Right lobe of liver (tissue), 6 donors: ENCODE measurements around the gene GUSB. TPM values are rescaled to one million over a fixed set of nuclear protein-coding genes. Genes with fewer than 3 reads are reported as not detected.

Experiments used
- ATAC-seq, 4 donors: fragments of 200-7000 bp; cut with Tn5 transposase; one replicate each; pipeline ENCODE4 v1.9.1; 2020; ENCODE audit warnings: mild to moderate bottlenecking in 4 of 4, moderate library complexity in 4 of 4
- DNase-seq, 3 donors: peaks; one replicate each; pipeline ENCODE4 v3.0.0-alpha.2; 2020
- H3K27ac ChIP-seq, 3 donors: fragments of 200-600 bp; one replicate each; pipeline ENCODE4 v1.8.0; 2022
- H3K27me3 ChIP-seq, 2 donors: fragments of 200-600 bp; one replicate each; pipeline ENCODE4 v1.8.0; 2022
- H3K36me3 ChIP-seq, 4 donors: fragments of 200-600 bp; sonication (generic) in 1 of 4; one replicate each; pipeline versions ENCODE4 v1.5.1 to v1.8.0; 2017 to 2022; ENCODE audit warnings: control low read depth in 1 of 4
- H3K4me1 ChIP-seq, 4 donors: fragments of 200-600 bp; sonication (generic) in 1 of 4; one replicate each; pipeline versions ENCODE4 v1.5.1 to v1.8.0; 2017 to 2022; ENCODE audit warnings: control low read depth in 1 of 4
- H3K4me3 ChIP-seq, 3 donors: fragments of 200-600 bp; one replicate each; pipeline ENCODE4 v1.8.0; 2022
- H3K9me3 ChIP-seq, 4 donors: fragments of 200-600 bp; sonication (generic) in 1 of 4; one replicate each; pipeline versions ENCODE4 v1.5.1 to v1.8.0; 2017 to 2022; ENCODE audit warnings: control low read depth in 1 of 4
- POLR2A ChIP-seq: fragments of 450-650 bp; IDR thresholded peaks from one replicate; pipeline ENCODE4 v1.6.1; 2017; ENCODE audit warnings: antibody characterized with exemption, mild to moderate bottlenecking
- WGBS: methylation state at CpG from one replicate; pipeline ENCODE4 v1.1.6; 2018; ENCODE audit warnings: low coverage, low lambda C conversion rate; ENCODE audit not compliant: insufficient coverage; ENCODE audit errors: missing lambda C conversion rate; 5-methylcytosine and 5-hydroxymethylcytosine counted together
- intact Hi-C, 2 donors: fragments of 100-400 bp; cut with DNase I; formaldehyde crosslinking; loops; one replicate each; pipeline versions ENCODE4 v1.11.2 to v1.14.1; 2022
- total RNA-seq, 6 experiments: library from RNA; depleted of rRNA in 2 of 6; stranded (reverse); fragments of >200 nt in 2 of 6; fragmentation: NEBNext Ultra II Directional in 3 of 6; extraction: Animal tissue kit (Norgen Biotek cat#: 25700) in 3 of 6; gene quantifications; one replicate each; pipeline versions ENCODE4 v1.1.0 to v1.2.4, GENCODE V29; 2016 to 2023
- TF ChIP-seq, protein P1 (sequence below), 4 donors: fragments of 200-600 bp in 3 of 4; fragments of 450-650 bp in 1 of 4; IDR thresholded peaks; one replicate each; pipeline versions ENCODE4 v1.5.1 to v1.8.0; 2016 to 2022; ENCODE audit warnings: antibody characterized with exemption in 4 of 4, mild to moderate bottlenecking in 2 of 4
- donor health status: DM: no; HTN: yes; CAD: no.
- donor health status: DM: no; HTN: no; CAD: no.
- donor health status: DM: no; HTN: no; CAD: no.
- donor health status: DM: no; HTN: yes; CAD: no.
- donor health status: DM: no; HTN: yes; CAD: no.

Gene GUSB
- total RNA-seq, 6 experiments from 2014 or later, result 49.1 to 87.2 (median 67.7) TPM

- peaks cover 0 to 7% (median 0%) of the 10 kb centered on the region in 4 donors for H3K4me1 ChIP-seq
- peak overlapping the region; percentile 10 to 84 (median 83) for H3K27ac ChIP-seq
- TF ChIP-seq, protein P1, sequence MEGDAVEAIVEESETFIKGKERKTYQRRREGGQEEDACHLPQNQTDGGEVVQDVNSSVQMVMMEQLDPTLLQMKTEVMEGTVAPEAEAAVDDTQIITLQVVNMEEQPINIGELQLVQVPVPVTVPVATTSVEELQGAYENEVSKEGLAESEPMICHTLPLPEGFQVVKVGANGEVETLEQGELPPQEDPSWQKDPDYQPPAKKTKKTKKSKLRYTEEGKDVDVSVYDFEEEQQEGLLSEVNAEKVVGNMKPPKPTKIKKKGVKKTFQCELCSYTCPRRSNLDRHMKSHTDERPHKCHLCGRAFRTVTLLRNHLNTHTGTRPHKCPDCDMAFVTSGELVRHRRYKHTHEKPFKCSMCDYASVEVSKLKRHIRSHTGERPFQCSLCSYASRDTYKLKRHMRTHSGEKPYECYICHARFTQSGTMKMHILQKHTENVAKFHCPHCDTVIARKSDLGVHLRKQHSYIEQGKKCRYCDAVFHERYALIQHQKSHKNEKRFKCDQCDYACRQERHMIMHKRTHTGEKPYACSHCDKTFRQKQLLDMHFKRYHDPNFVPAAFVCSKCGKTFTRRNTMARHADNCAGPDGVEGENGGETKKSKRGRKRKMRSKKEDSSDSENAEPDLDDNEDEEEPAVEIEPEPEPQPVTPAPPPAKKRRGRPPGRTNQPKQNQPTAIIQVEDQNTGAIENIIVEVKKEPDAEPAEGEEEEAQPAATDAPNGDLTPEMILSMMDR (IDR thresholded peaks at IDR 0.05), result no peak
- no peak for TF ChIP-seq POLR2A
- H3K4me3 ChIP-seq, result no peak overlapping the region
- intact Hi-C loops, result no loop called here
- peaks cover 0 to 17% (median 4%) of the 10 kb centered on the region in 4 donors for H3K36me3 ChIP-seq
- ATAC-seq (no peak), DNase-seq (peak in 1 of 3 donors; percentile 40)
- 84% methylated on average over 6 of the region's 29 CpGs for WGBS
- no peaks in the 10 kb centered on the region for H3K27me3 ChIP-seq
- H3K9me3 ChIP-seq, result no peaks in the 10 kb centered on the region
Measured at GRCh38 chr7:65979583-65980477, 2.2 kb downstream of the GUSB start.

DNA sequence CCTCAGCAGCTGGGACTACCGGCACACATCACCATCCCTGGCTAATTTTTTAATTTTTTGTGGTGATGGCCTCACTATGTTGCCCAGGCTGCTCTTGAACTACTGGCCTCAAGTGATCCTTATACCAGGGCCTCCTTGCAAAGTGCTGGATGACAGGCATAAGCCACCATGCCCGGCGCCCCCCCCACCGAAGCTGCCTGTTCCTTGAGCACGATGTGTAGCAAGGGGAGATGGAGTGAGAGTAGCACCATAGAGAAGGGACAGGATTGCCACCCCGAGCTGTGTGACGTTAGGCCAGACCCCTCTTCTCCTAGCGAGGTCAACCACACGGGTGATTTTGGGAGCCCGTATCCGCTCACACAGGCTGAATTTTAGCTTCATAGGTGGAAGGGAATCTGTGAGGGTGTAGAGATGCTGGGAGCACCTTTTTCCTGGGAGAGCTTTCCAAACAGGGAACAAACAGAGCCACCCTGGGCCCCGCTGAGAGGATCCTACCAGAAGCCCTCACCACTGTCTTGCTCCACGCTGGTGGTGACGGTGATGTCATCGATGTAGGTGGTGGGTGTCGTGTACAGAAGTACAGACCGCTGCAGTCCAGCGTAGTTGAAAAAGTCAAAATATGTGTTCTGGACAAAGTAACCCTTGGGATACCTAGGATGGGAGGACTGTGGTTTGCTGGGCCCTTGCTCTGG, 3.0 kb downstream of the GUSB start:
- peaks cover 0 to 25% (median 9%) of the 10 kb centered on the region in 4 donors for H3K36me3 ChIP-seq
- DNase-seq, result peak in 1 of 3 donors; percentile 37
- WGBS, result 90% methylated on average over 6 of the region's 18 CpGs

GRCh38 chr7:65976659-65977196, 5.3 kb downstream of the GUSB start:
- DNase-seq (peak in 1 of 3 donors; percentile 26), ATAC-seq (no peak)
- H3K36me3 ChIP-seq, result peaks cover 5 to 46% (median 17%) of the 10 kb centered on the region in 4 donors
- H3K4me1 ChIP-seq, result peaks cover 0 to 7% (median 0%) of the 10 kb centered on the region in 4 donors
- no peak for TF ChIP-seq POLR2A
- TF ChIP-seq, protein P1 (IDR thresholded peaks at IDR 0.05), result no peak
- 93% methylated on average over 3 of the region's 16 CpGs for WGBS
- no peaks in the 10 kb centered on the region for H3K9me3 ChIP-seq
- no peak overlapping the region for H3K4me3 ChIP-seq
- H3K27ac ChIP-seq, result no peak overlapping the region
- H3K27me3 ChIP-seq, result no peaks in the 10 kb centered on the region
- intact Hi-C loops, result no loop called here

More for the DNA sequence above, 3.0 kb downstream of the GUSB start:
- ATAC-seq, result no peak
- Histone ChIP-seq H3K27me3 (no peaks in the 10 kb centered on the region), H3K27ac (no peak overlapping the region), H3K4me1 (peaks cover 0 to 7% (median 0%) of the 10 kb centered on the region in 4 donors), H3K9me3 (no peaks in the 10 kb centered on the region), H3K4me3 (no peak overlapping the region)
- no peak for TF ChIP-seq POLR2A
- TF ChIP-seq, protein P1 (IDR thresholded peaks at IDR 0.05), result no peak
- intact Hi-C loops, result no loop called here

DNA sequence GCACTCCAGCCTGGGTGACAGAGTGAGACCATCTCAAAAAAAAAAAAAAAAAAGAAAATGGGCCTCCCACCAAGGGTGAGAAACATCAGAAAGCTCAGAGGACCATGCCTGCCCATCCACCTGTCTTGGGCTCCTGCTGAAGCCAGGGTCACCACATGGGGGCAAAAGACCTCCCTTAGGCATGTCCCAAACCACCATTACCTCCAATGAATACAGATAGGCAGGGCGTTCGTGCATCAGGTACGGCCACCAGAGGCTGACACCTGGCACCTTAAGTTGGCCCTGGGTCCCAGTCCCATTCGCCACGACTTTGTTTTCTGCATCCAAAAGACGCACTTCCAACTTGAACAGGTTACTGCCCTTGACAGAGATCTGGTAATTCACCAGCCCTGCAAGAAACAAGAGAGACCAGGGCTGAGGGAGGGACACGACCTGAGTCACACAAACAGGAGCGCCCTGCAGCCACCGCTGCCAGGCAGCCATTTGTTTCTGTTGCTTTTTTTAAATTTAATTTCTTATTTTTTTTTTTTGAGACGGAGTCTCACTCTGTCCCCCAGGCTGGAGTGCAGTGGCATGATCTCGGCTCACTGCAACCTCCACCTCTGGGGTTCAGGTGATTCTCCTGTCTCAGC, 6.1 kb downstream of the GUSB start:
- H3K4me1 ChIP-seq, result peaks cover 0 to 7% (median 0%) of the 10 kb centered on the region in 4 donors
- H3K4me3 ChIP-seq, result no peak overlapping the region
- H3K36me3 ChIP-seq, result peaks cover 5 to 54% (median 17%) of the 10 kb centered on the region in 4 donors
- no peaks in the 10 kb centered on the region for H3K27me3 ChIP-seq
- 98% methylated on average over 7 of the region's 11 CpGs for WGBS
- DNase-seq, result no peak
- H3K9me3 ChIP-seq, result no peaks in the 10 kb centered on the region
- intact Hi-C loops, result no loop called here
- H3K27ac ChIP-seq, result no peak overlapping the region
- no peak for TF ChIP-seq POLR2A
- TF ChIP-seq, protein P1 (IDR thresholded peaks at IDR 0.05), result no peak
- ATAC-seq, result no peak
